HepG2 (cell line): ENCODE results near the gene ZFP92. TPM values are rescaled to one million over a fixed set of nuclear protein-coding genes. Genes with fewer than 3 reads are reported as not detected.

Experiments
- ATAC-seq: fragments of 200-7000 bp; cut with Tn5 transposase; 3 replicates; pipeline ENCODE4 v1.9.1; 2020; ENCODE audit warnings: mild to moderate bottlenecking, moderate library complexity
- BruUV-seq: library from RNA; stranded (reverse); fragments of 400-500 nt; replicated peaks from 2 replicates; lab custom pipeline; 2021; lab: Mats Ljungman, UMichigan
- CTCF ChIA-PET: fragments of 300-600 bp; formaldehyde crosslinking; extraction: SDS; loops from one replicate; lab custom pipeline; 2021; ENCODE audit warnings: low total read pairs, inconsistent platforms, low intra/inter-chr PET ratio; lab: Yijun Ruan, JAX
- POLR2A ChIA-PET: fragments of 350-600 bp; sonication (Branson Sonifier 250); formaldehyde crosslinking; loops from one replicate; lab custom pipeline; 2020; ENCODE audit warnings: antibody characterized with exemption, inconsistent platforms; lab: Yijun Ruan, JAX
- DNase-seq: peaks from one replicate; pipeline ENCODE4 v3.0.0-alpha.2; 2015; ENCODE audit warnings: low spot score
- FAIRE-seq: peaks from 3 replicates; lab custom pipeline; 2011; peaks lifted over from hg19 to GRCh38; lab: Jason Lieb, UNC
- H2AFZ ChIP-seq: one replicate; pipeline ENCODE4 v1.6.1; 2011; ENCODE audit warnings: low read length, inconsistent platforms
- H3K27ac ChIP-seq: fragments of 300-600 bp; 3 replicates; pipeline ENCODE4 v1.8.0; 2011; ENCODE audit warnings: mixed run types, mild to moderate bottlenecking, mixed read lengths, low read length, inconsistent platforms; ENCODE audit not compliant: insufficient read depth; ENCODE audit errors: extremely low read length
- H3K27me3 ChIP-seq, 2 experiments: fragments of 200-600 bp in 1 of 2; 2 replicates in 1 of 2; 3 replicates in 1 of 2; pipeline versions ENCODE4 v1.6.0 to v1.8.0; 2011; ENCODE audit warnings: low read length in 2 of 2, mild to moderate bottlenecking in 2 of 2, moderate library complexity in 2 of 2, inconsistent platforms in 1 of 2; ENCODE audit not compliant: insufficient read depth in 2 of 2, control insufficient read depth in 1 of 2
- H3K36me3 ChIP-seq, 2 experiments: fragments of 200-600 bp in 1 of 2; replicated peaks in 1 of 2; 2 replicates in 1 of 2; 3 replicates in 1 of 2; pipeline versions ENCODE4 v1.5.1 to v1.8.0; 2011; ENCODE audit warnings: low read length in 2 of 2, inconsistent platforms in 1 of 2; ENCODE audit not compliant: insufficient read depth in 2 of 2, control insufficient read depth in 1 of 2
- H3K4me1 ChIP-seq: 2 replicates; pipeline ENCODE4 v1.5.1; 2012; ENCODE audit warnings: low read length, inconsistent platforms; ENCODE audit not compliant: insufficient read depth
- H3K4me2 ChIP-seq: 2 replicates; pipeline ENCODE4 v1.6.0; 2011; ENCODE audit warnings: low read depth, low read length, inconsistent platforms
- H3K4me3 ChIP-seq, 3 experiments: fragments of 200-600 bp in 1 of 3; sonication (generic), shearing (Covaris generic) in 1 of 3; replicated peaks in 1 of 3; 2 replicates each; pipeline ENCODE4 v1.5.1; 2011 to 2016; ENCODE audit warnings: low read length in 3 of 3, inconsistent platforms in 2 of 3, low read depth in 2 of 3, mild to moderate bottlenecking in 2 of 3, control low read depth in 1 of 3, mixed read lengths in 1 of 3; ENCODE audit not compliant: insufficient read depth in 1 of 3
- H3K79me2 ChIP-seq: one replicate; pipeline ENCODE4 v1.6.1; 2011; ENCODE audit warnings: low read length, inconsistent platforms; ENCODE audit not compliant: insufficient read depth
- H3K9ac ChIP-seq: 2 replicates; pipeline ENCODE4 v1.6.0; 2011; ENCODE audit warnings: mild to moderate bottlenecking, low read depth, low read length, inconsistent platforms; ENCODE audit not compliant: insufficient read depth
- H3K9me3 ChIP-seq: 2 replicates; pipeline ENCODE4 v1.5.1; 2012; ENCODE audit warnings: mild to moderate bottlenecking, low read length
- H4K20me1 ChIP-seq: 2 replicates; pipeline ENCODE4 v1.6.0; 2011; ENCODE audit warnings: inconsistent platforms, mild to moderate bottlenecking, low read length, moderate library complexity; ENCODE audit not compliant: insufficient read depth
- ATM ChIP-seq: fragments of 450-650 bp; IDR thresholded peaks from 2 replicates; pipeline ENCODE4 v1.7.1; 2017; ENCODE audit warnings: mild to moderate bottlenecking, borderline replicate concordance
- NCOA1 ChIP-seq: sonication (generic); formaldehyde crosslinking; IDR thresholded peaks from 2 replicates; pipeline ENCODE4 v1.9.0; 2021; ENCODE audit warnings: missing genetic modification reagents
- NCOR1 ChIP-seq: fragments of 200-600 bp; sonication (generic); IDR thresholded peaks from 2 replicates; pipeline ENCODE4 v1.7.0; 2017; ENCODE audit warnings: antibody characterized with exemption, low read length, borderline replicate concordance
- PLRG1 ChIP-seq: fragments of 450-650 bp; conservative IDR thresholded peaks from 2 replicates; pipeline ENCODE4 v1.6.1; 2016
- RARG ChIP-seq: sonication (generic); formaldehyde crosslinking; IDR thresholded peaks from 2 replicates; pipeline ENCODE4 v1.4.0; 2020; ENCODE audit warnings: low read depth, mild to moderate bottlenecking, missing genetic modification reagents
- U2AF2 ChIP-seq: fragments of 200-400 bp; formaldehyde crosslinking; IDR thresholded peaks from 2 replicates; pipeline ENCODE4 v1.6.1; 2017; ENCODE audit warnings: low read depth, mild to moderate bottlenecking, low read length
- ZFP36L1 ChIP-seq: sonication (generic); formaldehyde crosslinking; IDR thresholded peaks from 2 replicates; pipeline ENCODE4 v1.8.0; 2022; ENCODE audit warnings: mild to moderate bottlenecking, missing genetic modification reagents, moderate library complexity
- ZNF407 ChIP-seq: sonication (generic); formaldehyde crosslinking; IDR thresholded peaks from one replicate; pipeline ENCODE4 v1.5.1; 2020; ENCODE audit warnings: mild to moderate bottlenecking, missing genetic modification reagents; ENCODE audit errors: not compliant biosample characterization
- ZNF660 ChIP-seq: sonication (generic); formaldehyde crosslinking; IDR thresholded peaks from 2 replicates; pipeline ENCODE4 v1.5.1; 2020; ENCODE audit warnings: mild to moderate bottlenecking, low read depth, missing genetic modification reagents, borderline replicate concordance
- WGBS: methylation state at CpG from one replicate; pipeline ENCODE4 v1.1.6; 2017; ENCODE audit warnings: low lambda C conversion rate; 5-methylcytosine and 5-hydroxymethylcytosine counted together
- in situ Hi-C: cut with HindIII; loops from 2 replicates; pipeline ENCODE4 v1.10.0; 2017; ENCODE audit warnings: low pct_unique_long_range_greater_than_20kb; ENCODE audit not compliant: extremely low pct_ligation_motif_present
- intact Hi-C: fragments of 100-400 bp; cut with micrococcal nuclease; formaldehyde crosslinking; loops from one replicate; pipeline ENCODE4 v1.10.0; 2022; ENCODE audit not compliant: unreplicated experiment
- polyA plus RNA-seq, 8 experiments: library from polyadenylated mRNA; depleted of rRNA in 3 of 8; stranded (reverse) in 7 of 8; unstranded in 1 of 8; fragments of >200 nt; fragmentation: Illumina TruSeq in 4 of 8; extraction: Trizol in 4 of 8; gene quantifications; 2 replicates each; pipeline versions ENCODE4 v1.2.1 to v1.2.3, GENCODE V29; 2011 to 2016; ENCODE audit warnings: low read depth in 4 of 8, missing spikeins in 1 of 8, mixed read lengths in 1 of 8; ENCODE audit not compliant: insufficient read depth in 1 of 8
- total RNA-seq, 5 experiments: library from RNA; depleted of rRNA; stranded (reverse); fragments of >200 nt; fragmentation: Illumina TruSeq; extraction: Trizol; gene quantifications; 2 replicates each; pipeline ENCODE4 v1.2.3, GENCODE V29; 2016; ENCODE audit warnings: low read depth in 1 of 5
- TF ChIP-seq, protein P1 (sequence below): sonication (generic); formaldehyde crosslinking; IDR thresholded peaks from 2 replicates; pipeline ENCODE4 v1.8.0; 2022; ENCODE audit warnings: missing genetic modification reagents, mild to moderate bottlenecking, inconsistent platforms, borderline replicate concordance
- TF ChIP-seq, protein P2 (sequence below): sonication (generic); formaldehyde crosslinking; IDR thresholded peaks from 2 replicates; pipeline ENCODE4 v1.4.0; 2020; ENCODE audit warnings: missing genetic modification reagents, mild to moderate bottlenecking, borderline replicate concordance

The ZFP92 gene
- total and polyA plus RNA-seq, 2 of the 13 experiments (the other 11 are each of a cell fraction or from before 2014, with no cell fraction given) = 0.02 TPM; not detected in 1

- no peak for DNase-seq
- no peak overlapping the region for H3K9ac ChIP-seq
- 100% methylated on average over 3 of the region's 21 CpGs for WGBS
- no peak overlapping the region for H3K4me2 ChIP-seq
- in situ Hi-C loops (no loop called here), intact Hi-C loops (no loop called here)
- no peaks in the 10 kb centered on the region for H3K27me3 ChIP-seq
- no peak overlapping the region for H3K4me3 ChIP-seq
- H3K79me2 ChIP-seq = no peaks in the 10 kb centered on the region
- no peak overlapping the region for H2AFZ ChIP-seq
- no peaks in the 10 kb centered on the region for H3K36me3 ChIP-seq
- H3K27ac ChIP-seq = no peak overlapping the region
- H4K20me1 ChIP-seq = no peaks in the 10 kb centered on the region
- no TSS peak for BruUV-seq
- POLR2A ChIA-PET = interaction anchor here (0.5 kb wide), 1 partner anchor 11 kb away, joined by 3 read pairs; no protein-coding TSS in a partner anchor
- no peak for FAIRE-seq
- no peaks in the 10 kb centered on the region for H3K9me3 ChIP-seq
- H3K4me1 ChIP-seq = no peaks in the 10 kb centered on the region
- CTCF ChIA-PET = no interaction called here
- no peak for ATAC-seq
- TF ChIP-seq U2AF2 = no peak
- TF ChIP-seq ATM = no peak
- TF ChIP-seq, protein P1, sequence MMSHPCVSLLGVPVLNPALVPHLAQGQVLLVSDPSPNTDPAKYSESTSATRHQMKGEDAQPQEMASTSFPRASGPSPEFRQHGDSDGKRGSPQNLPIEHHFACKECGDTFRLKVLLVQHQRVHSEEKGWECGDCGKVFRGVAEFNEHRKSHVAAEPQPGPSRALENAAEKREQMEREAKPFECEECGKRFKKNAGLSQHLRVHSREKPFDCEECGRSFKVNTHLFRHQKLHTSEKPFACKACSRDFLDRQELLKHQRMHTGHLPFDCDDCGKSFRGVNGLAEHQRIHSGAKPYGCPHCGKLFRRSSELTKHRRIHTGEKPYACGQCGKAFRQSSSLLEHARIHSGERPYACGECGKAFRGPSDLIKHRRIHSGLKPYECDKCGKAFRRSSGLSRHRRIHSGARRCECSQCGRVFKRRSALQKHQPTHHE = no peak
- TF ChIP-seq PLRG1 = no peak
- TF ChIP-seq, protein P2, sequence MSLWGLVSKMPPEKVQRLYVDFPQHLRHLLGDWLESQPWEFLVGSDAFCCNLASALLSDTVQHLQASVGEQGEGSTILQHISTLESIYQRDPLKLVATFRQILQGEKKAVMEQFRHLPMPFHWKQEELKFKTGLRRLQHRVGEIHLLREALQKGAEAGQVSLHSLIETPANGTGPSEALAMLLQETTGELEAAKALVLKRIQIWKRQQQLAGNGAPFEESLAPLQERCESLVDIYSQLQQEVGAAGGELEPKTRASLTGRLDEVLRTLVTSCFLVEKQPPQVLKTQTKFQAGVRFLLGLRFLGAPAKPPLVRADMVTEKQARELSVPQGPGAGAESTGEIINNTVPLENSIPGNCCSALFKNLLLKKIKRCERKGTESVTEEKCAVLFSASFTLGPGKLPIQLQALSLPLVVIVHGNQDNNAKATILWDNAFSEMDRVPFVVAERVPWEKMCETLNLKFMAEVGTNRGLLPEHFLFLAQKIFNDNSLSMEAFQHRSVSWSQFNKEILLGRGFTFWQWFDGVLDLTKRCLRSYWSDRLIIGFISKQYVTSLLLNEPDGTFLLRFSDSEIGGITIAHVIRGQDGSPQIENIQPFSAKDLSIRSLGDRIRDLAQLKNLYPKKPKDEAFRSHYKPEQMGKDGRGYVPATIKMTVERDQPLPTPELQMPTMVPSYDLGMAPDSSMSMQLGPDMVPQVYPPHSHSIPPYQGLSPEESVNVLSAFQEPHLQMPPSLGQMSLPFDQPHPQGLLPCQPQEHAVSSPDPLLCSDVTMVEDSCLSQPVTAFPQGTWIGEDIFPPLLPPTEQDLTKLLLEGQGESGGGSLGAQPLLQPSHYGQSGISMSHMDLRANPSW = no peak
- no peak for TF ChIP-seq ZFP36L1
- TF ChIP-seq NCOA1 = no peak
- TF ChIP-seq ZNF660 (CRISPR knock-in tag) = no peak
- TF ChIP-seq RARG (CRISPR knock-in tag) = no peak
- no peak for TF ChIP-seq NCOR1
- no peak for TF ChIP-seq ZNF407
These were observed 37.5 kb downstream of the ZFP92 start for GRCh38 chrX:153448556-153449367.
